CMK (cell line): Measurements from ENCODE around the gene PRR12.

Experiments
- DNase-seq: peaks from one replicate; pipeline ENCODE4 v3.0.0-alpha.2; 2010; ENCODE audit warnings: low read depth

The PRR12 gene

DNA sequence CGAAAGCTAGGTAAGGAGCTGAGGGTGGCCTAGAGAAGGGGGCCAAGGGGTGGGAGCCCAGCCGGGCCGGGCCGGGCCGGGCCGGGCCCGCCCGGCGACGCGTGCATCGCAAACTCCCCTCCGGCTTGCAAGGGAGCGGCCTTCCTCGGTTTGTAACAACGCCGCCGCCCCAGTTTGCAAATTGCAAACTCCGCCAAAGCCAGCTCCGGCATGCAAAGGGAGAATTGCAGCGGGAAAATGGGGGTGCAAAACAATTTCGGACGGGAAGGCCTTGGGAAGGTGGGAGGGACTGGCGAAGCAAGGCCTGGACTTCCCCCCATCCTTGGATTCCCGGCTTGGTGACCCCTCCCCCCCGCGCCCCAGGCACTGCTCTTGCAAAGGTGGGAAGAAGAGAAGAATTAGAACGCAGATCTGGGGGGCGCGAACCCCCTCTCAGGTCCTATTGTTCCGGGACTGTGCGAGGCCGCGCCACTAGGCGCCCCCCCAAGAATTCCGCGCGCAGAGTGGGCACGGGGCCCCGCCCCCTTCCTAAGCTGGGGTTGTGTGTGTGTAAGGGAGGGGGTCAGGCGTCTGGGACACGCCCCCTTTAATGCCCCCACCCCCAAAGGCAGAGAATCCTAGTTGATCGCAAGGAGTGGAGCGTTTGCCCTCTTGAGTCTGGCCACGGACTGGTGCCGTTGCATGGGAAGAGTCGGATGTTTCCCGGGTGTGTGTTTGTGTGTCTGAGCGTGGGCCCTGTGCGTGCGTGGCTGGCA, 926 bp downstream of the PRR12 start:
- DNase-seq: peak; percentile 71

DNA sequence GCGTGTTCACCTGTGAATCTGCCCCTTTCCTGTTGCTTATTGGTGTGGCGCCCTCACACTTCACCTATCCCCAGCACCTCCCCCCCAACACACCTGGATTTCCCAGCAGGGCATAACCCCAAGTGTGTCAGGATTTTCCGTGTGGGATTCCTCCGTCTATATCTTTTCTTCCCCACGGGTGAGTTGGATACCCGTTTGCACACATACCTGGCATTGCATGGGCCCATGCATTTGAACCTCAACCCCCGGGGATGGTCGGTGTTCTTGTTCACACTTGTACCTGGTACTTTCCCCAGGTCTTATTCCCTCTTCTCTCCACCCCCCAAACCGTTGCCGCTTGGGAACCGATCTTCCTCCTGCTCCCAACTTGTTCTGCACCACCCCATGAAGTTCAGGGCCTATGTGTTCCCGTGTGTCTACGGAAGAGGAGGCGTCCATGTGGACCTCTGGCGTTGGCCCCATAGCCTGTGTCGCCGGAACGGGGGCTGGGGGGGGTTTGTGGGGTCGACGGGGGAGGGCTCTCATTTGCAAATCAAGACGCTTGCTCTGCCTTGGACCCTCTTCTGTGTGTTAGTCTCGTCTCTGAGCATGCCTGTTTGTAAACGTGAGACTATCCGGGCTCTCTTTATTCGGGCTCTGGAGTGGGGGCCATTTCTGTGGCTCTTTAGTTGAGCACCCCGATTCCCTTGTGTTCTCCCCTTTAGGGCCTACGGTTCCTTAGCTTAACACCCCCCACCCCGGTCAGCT, 1.7 kb downstream of the PRR12 start:
- DNase-seq: no peak

DNA sequence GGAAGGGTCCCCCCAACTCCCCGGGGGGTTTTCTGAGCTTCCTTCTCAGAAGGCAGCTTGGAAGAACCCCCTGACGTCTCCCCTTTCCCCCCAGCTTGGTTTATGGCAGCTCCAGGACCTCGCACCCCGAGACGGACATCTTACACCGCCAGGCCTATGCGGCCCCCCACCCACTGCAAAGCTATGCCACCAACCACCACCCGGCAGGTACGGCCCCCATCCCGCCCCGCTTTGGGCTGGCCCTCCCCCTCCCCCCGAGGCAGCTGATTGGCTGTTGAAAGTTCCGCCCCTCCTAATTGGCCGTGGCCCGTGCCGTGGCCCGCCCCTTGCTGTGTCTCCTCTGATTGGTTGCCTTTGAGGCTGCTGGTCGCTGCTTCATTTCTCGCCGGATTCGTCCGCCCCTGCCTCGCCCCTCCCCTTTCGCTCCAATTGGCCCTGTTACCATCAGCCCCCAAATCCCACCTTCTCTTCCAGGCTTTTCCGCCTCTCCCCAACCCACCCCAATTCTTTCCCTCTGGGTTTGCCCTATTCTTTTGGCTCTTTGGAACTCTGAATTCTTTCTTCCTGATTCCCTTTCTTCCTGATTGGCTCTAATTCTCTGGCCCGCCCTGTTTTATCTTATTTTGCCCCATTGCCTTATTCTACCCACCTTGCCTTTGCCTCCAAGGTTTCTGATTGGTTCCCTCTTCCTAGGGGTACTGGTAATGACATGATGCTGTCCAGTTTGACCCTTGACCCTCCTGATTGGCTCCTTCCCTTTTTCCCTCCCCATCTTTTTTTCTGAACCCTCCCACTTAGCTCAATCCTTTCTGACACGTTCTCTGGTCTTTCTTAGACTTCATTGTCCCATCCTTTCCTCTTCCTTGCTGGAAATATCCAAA, 2.5 kb downstream of the PRR12 start:
- DNase-seq: peak; percentile 85

DNA sequence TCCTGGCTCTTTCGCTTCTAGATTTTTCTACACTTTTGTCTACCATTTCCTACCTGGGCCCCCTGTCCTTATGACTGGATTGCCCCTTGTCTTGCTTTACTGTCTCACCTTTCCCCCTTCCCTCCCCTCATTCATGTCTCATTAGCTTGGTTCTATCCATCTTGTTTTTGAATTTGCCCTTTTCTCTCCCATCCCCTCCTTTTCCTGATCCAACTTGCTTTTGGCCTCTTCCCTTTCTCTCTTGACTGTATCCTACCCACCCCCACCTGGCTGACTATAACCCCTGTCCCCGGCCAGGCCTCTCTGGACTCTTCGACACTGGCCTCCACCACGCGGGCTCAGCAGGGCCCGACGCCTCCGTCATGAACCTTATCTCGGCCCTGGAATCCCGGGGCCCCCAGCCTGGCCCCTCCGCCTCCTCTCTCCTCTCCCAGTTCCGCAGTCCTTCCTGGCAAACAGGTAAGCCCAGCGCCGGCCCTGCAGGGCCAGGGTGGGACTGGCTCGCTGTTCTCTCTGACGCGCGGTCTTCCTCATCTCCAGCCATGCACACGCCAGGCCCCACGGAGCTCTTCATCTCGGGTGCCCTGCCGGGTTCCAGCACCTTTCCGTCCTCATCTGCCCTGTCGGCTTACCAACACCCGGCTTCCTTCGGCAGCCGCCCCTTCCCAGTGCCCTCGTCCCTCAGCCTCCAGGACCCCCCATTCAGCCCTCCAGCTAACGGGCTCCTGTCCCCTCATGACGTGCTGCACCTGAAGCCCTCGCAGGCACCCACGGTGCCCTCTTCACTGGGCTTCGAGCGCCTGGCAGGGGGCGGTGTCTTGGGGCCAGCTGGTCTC, 3.4 kb downstream of the PRR12 start:
- DNase-seq: no peak

DNA sequence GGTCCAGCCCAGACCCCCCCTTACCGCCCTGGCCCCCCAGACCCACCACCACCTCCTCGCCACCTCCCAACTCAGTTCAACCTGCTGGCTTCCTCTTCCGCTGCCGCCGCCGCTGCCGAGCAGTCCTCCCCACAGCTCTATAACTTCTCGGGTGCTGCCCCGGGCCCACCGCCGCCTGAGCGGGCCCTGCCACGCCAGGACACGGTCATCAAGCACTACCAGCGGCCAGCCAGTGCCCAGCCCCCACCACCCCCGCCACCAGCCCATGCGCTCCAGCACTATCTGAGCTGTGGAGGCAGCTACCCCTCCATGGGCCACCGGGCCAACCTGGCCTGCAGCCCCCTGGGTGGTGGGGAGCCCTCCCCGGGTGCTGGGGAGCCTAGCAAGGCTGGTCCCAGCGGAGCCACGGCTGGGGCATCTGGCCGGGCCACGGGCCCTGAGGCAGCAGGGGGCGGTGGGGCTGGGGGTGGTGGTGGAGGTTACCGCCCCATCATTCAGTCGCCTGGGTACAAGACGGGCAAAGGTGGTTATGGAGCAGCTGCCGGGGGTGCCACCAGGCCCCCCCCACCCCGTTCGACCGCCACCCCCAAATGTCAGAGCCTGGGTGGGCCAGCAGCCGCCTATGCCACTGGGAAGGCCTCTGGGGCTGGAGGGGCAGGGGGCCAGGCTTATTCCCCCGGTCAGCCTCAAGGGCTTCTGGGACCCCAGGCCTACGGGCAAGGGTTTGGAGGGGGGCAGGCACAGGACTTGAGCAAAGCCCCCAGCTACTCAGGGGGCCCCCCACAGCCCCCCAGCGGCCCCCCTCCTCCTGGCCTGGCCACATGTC, 4.2 kb downstream of the PRR12 start:
- DNase-seq: no peak

DNA sequence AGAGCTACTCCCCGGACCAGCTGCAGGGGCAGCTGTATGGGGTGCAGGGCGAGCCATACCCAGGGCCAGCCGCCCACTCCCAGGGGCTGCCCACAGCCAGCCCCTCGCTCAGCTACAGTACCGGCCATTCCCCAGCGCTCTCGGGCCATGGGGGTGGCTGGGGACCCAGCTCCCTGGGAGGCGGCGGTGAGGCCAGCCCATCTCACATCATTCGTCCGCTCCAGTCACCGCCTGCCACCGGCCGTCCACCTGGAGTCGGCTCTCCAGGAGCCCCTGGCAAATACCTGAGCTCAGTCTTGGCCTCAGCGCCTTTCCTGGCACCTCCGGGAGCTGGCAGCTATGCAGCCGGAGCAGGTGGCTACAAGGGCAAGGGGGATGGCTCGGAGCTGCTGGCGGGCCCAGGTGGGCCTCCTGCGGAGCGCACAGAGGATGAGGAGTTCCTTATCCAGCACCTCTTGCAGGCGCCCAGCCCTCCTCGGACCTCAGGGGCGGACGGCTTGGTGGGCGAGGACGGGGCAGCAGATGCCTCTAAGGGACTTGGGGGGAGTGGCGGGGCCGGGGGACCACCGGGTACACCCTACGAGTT, 4.9 kb downstream of the PRR12 start:
- DNase-seq: no peak

DNA sequence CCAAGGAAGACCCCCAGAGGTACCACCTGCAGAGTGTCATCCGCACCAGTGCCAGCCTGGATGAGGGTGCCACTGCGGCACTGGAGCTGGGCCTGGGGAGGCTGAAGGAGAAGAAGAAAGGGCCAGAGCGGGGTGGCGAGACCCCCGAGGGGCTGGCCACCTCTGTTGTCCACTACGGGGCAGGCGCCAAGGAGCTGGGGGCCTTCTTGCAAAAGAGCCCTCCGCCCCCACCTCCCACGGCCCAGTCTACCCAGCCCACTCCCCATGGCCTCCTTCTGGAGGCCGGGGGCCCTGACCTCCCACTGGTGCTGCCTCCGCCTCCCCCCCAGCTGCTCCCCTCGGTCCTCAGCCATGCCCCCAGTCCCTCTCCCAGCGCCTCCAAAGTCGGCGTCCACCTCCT, 5.4 kb downstream of the PRR12 start:
- DNase-seq: no peak

DNA sequence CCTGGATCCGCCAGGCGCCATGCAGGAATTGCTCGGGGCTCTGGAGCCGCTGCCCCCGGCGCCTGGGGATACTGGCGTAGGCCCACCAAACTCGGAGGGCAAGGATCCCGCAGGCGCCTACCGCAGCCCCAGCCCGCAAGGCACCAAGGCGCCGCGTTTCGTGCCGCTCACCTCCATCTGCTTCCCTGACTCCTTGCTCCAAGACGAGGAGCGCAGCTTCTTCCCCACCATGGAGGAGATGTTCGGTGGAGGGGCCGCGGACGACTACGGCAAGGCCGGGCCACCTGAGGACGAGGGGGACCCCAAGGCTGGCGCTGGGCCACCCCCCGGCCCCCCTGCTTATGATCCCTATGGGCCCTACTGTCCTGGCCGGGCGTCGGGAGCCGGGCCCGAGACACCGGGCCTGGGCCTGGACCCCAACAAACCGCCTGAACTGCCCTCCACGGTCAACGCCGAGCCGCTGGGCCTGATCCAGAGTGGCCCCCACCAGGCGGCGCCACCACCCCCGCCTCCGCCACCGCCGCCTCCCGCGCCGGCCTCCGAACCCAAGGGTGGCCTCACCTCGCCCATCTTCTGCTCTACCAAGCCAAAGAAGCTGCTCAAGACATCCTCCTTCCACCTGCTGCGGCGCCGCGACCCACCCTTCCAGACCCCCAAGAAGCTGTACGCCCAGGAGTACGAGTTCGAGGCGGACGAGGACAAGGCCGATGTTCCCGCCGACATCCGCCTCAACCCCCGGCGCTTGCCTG, 6.1 kb downstream of the PRR12 start:
- no peak for DNase-seq

DNA sequence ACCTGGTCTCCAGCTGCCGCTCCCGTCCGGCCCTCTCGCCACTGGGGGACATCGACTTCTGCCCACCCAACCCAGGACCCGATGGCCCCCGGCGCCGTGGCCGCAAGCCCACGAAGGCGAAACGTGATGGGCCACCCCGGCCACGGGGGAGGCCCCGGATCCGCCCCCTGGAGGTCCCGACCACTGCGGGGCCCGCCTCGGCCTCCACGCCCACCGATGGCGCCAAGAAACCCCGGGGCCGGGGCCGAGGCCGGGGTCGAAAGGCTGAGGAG, 6.7 kb downstream of the PRR12 start:
- DNase-seq: no peak

DNA sequence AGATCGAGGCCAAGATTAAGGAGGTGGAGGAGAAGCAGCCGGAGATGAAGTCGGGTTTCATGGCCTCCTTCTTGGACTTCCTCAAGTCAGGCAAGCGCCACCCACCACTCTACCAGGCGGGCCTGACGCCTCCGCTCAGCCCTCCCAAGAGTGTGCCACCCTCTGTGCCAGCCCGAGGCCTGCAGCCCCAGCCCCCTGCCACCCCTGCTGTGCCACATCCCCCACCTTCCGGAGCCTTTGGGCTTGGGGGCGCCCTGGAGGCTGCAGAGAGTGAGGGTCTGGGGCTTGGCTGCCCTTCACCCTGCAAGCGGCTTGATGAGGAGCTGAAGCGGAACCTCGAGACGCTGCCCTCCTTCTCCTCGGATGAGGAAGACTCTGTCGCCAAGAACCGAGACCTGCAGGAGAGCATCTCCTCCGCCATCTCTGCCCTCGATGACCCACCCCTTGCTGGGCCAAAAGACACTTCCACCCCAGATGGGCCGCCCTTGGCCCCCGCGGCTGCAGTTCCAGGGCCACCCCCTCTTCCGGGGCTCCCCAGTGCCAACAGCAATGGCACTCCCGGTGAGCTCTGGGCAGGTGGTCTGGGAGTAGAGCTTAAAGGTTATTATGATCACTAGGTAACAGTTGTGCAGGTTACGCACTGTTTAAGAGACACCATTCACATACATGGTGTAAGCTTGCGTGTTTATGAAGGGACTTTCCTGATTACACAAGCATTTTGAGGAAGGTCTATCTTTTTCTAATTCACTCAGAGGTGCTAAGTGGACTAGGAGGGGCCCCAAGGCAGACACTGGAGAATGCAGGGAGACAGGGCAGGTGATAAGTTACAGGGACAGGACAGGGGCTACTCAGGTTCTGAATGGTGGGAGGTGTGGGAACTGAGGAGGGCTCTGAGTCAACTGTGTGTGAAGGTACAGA, 8.7 kb downstream of the PRR12 start:
- no peak for DNase-seq

DNA sequence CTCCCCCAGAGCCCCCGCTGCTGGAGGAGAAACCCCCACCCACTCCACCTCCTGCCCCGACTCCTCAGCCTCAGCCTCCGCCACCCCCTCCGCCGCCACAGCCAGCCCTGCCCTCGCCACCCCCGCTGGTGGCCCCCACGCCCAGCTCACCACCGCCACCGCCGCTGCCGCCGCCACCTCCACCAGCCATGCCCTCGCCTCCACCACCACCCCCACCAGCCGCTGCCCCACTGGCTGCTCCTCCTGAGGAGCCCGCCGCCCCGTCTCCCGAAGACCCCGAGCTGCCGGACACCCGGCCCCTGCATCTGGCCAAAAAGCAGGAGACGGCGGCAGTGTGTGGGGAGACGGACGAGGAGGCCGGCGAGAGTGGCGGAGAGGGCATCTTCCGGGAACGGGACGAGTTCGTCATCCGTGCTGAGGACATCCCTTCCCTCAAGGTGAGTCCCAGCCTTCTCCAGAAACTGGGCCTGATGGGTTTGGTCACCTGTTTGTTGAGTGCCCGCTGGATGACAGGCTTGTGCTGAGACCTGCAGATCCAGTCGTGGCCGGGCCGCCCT, 10.6 kb downstream of the PRR12 start:
- no peak for DNase-seq

DNA sequence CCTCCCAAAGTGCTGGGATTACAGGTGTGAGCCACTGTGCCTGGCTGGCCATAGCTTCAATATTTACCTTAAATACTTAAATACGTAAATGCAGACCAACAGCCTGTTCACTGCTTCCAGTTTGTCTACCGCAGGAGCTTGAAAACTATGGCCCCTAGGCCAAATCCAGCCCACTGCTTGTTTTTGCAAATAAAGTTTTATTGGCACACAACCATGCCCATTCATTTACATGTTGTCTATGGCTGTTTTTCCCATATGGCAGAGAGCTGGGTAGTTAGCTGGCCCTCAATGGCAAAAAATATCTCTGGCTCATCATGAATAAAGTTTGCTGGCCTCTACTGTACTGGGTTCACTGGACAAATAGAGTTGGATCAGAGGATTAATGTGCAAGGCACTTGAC, 11.8 kb downstream of the PRR12 start:
- DNase-seq: no peak

DNA sequence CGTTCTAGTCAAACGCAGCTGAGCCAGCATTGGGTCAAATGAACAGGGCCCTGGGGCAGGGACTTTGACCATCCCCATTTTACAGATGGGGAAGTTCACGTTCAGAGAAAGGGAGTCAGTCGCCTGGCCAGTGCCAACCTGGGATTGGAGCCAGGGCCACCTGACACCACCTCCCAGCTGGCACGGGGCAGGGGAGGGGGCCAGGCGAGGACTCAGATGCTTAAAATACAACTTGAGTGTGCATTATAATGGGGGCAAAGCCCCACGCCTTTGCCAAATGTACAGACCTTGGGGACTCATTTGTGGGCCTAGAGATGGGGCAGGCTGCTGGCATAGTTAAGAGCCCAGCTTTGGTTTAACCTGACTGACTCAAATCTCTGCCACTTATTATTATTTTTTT, 14.6 kb downstream of the PRR12 start:
- no peak for DNase-seq

DNA sequence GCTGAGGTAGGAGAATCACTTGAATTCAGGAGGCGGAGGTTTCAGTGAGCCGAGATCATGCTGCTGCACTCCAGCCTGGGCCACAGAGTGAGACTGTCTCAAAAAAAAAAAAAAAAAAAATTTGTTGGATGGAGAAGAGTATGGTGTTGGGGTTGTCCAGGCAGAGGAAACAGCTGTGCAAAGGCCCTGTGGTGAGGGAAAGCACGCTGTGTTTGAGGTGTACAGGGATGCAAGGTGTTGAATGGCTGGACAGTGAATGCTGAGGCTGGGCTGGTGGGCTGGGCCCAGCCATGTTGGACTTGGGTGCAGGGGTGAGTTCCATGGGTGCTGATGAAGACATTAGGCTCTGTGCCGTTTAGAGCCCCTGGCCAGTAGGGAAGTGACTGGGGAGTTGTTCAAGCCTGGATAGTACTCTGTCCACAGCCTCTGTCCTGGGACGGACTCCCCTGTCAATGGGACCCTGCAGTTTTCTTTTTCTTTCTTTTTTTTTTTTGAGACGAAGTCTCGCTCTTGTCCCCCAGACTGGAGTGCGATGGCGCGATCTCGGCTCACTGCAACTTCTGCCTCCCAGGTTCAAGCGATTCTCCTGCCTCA, 18.6 kb downstream of the PRR12 start:
- no peak for DNase-seq

DNA sequence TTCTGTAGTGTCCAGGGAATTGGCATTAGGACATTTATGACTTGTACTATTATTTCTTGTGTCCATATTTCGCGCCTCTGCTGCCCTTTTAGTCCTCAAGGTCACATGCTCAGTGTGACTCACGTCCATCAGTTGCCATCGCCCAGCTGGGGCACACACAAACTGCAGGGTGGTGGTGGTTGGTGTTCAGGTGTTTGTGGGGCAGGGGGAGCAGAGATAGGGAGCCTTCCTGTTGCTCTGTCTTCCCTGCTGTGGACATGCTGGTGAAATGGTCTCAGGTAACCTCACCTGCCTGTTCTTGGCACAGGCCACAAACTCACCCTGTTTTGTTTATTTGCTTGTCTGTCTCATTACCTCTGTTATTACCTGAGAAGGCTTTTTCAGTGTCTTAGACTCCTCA, 22.4 kb downstream of the PRR12 start:
- no peak for DNase-seq

DNA sequence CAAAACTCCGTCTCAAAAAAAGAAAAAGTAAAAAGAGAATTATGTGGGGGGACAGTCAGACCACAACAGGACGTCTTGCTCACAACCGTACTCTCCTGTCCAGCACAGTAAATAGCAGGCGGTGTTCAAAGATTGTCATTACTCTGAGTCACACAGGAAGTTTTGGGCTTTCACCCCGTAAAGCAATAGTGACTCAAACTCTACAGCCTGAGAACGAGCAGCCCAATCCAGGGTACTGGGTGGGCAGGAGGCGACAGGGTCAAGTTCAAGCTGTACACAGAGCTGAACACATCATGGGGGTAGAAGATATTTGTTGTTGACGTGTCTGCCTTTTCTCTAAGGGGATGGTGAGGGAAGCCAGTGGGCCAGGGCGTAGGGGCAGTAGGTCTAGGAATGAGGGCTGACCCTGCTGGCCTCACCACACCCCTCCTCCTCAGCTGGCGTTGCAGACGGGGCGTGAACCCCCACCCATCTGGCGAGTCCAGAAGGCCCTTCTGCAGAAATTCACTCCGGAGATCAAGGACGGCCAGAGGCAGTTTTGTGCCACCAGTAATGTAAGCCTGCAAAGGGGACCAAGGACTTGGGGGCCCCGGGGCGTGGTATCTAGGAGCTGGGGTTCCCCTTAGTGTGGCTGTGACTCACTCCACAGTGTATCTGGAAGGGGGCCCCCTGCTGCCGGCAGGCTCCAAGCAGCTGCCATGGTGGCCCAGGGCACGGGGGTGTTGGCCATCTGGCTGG, 23.3 kb downstream of the PRR12 start:
- no peak for DNase-seq

DNA sequence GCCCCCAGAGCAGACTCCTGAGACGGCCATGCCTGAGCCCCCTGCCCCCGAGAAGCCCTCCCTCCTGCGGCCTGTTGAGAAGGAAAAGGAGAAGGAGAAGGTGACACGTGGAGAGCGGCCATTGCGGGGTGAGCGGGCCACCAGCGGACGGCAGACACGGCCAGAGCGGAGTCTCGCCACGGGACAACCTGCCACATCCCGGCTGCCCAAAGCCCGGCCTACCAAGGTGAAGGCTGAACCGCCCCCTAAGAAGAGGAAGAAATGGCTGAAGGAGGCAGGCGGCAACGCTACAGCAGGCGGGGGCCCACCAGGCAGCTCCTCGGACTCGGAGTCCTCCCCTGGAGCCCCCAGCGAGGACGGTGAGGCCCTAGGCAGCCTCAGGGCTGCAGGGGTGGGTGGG, 24.9 kb downstream of the PRR12 start:
- no peak for DNase-seq

DNA sequence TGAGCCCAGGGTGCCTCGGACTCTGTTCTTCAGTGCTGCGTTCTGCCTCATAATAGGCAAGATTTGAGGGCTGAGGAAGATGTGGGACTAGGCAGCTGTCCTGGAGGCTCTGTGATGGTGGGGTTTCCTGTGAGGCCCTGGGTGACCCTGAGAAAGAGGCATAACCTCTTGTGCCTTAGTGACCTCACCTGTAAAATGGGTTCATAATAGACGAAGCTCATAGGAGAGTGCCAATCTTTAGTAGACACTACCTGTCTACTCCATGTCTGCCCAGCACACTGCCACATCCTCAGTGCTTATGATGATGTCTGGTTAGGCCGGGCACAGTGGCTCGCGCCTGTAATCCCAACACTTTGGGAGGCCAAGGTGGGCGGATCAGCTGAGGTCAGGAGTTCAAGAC, 25.6 kb downstream of the PRR12 start:
- DNase-seq: no peak
